Skeletal muscle tissue (tissue), 5 donors: ENCODE measurements around the gene RNF44. TPM values are rescaled to one million over a fixed set of nuclear protein-coding genes. Genes with fewer than 3 reads are reported as not detected.
"Not testable (repeated sequence)": the region's sequence is repeated elsewhere in the genome, so short reads cannot be mapped to it uniquely, and the experiment has no call there.

Experiments used
- H3K27ac ChIP-seq: one replicate; pipeline ENCODE4 v1.7.0; 2013; ENCODE audit warnings: mild to moderate bottlenecking, low read depth, low read length, inconsistent platforms
- H3K27me3 ChIP-seq, 3 donors: one replicate each; pipeline ENCODE4 v1.7.0; 2013; ENCODE audit warnings: low read length in 3 of 3; ENCODE audit not compliant: control insufficient read depth in 3 of 3, insufficient read depth in 3 of 3
- H3K36me3 ChIP-seq, 3 donors: one replicate each; pipeline ENCODE4 v1.7.0; 2013; ENCODE audit warnings: low read length in 3 of 3; ENCODE audit not compliant: control insufficient read depth in 3 of 3, insufficient read depth in 3 of 3
- H3K4me1 ChIP-seq, 3 donors: one replicate each; pipeline ENCODE4 v1.7.0; 2013; ENCODE audit warnings: low read length in 3 of 3, mild to moderate bottlenecking in 3 of 3; ENCODE audit not compliant: control insufficient read depth in 3 of 3, insufficient read depth in 3 of 3
- H3K4me3 ChIP-seq, 3 donors: one replicate each; pipeline ENCODE4 v1.7.0; 2013; ENCODE audit warnings: low read length in 3 of 3
- H3K9ac ChIP-seq, 3 donors: one replicate each; pipeline ENCODE4 v1.7.0; 2013; ENCODE audit warnings: low read length in 3 of 3, mild to moderate bottlenecking in 3 of 3, moderate library complexity in 2 of 3, low read depth in 1 of 3
- H3K9me3 ChIP-seq, 3 donors: one replicate each; pipeline ENCODE4 v1.7.0; 2013; ENCODE audit warnings: low read length in 3 of 3; ENCODE audit not compliant: control insufficient read depth in 3 of 3
- small RNA-seq: library from RNA; depleted of rRNA; stranded (forward); fragments of <200 nt; gene quantifications from one replicate; pipeline ENCODE3, GENCODE V24; 2014
- total RNA-seq: library from RNA; depleted of rRNA; stranded (reverse); fragments of >200 nt; gene quantifications from one replicate; pipeline ENCODE4 v1.2.3, GENCODE V29; 2014
- donor health status: Osteomylitis.

Gene RNF44
- total RNA-seq, 1 donor from 2014 or later = 2.1 TPM

- no peaks in the 10 kb centered on the region for H3K27me3 ChIP-seq
- H3K27ac ChIP-seq = no peak overlapping the region
- H3K9ac ChIP-seq = no peak overlapping the region
- no peaks in the 10 kb centered on the region for H3K9me3 ChIP-seq
- peaks cover 34 to 61% (median 59%) of the 10 kb centered on the region in 3 donors for H3K36me3 ChIP-seq
- H3K4me3 ChIP-seq = no peak overlapping the region
- no peaks in the 10 kb centered on the region for H3K4me1 ChIP-seq
These were observed 48.1 kb downstream of the RNF44 start for GRCh38 chr5:176489077-176489476.

GRCh38 chr5:176487160-176487559 is 50.0 kb downstream of the RNF44 start:
- not testable (repeated sequence) for H3K9me3 ChIP-seq, H3K9ac ChIP-seq, H3K27ac ChIP-seq, H3K27me3 ChIP-seq, H3K4me1 ChIP-seq, H3K4me3 ChIP-seq
- peaks cover 15 to 43% (median 43%) of the 10 kb centered on the region in 3 donors for H3K36me3 ChIP-seq

DNA sequence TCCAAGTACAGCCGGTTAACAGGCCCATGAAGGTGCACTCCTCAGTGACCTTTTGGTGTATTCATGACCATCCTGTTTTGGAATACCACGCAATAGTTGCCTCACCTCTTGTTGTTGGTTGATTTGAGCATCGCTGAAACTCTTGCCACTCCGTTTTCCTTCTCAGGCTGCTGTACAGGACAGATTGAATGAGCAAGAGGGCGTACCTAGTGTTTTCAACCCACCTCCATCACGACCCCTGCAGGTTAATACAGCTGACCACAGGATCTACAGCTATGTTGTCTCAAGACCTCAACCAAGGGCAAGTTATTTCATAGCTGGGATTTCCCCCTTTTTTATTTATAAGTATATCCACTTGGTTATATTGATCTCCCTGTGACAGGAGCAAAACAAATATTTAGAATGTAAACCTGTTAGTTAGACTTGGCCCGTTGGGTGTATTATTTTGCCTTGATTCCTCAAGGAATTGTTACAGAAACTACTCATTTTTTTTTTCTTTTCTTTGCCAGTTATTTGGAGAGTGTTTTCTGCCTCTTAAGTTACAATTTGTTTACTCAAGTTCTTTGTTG is 50.9 kb downstream of the RNF44 start:
- Histone ChIP-seq H3K9me3 (no peaks in the 10 kb centered on the region), H3K4me3 (no peak overlapping the region), H3K27ac (no peak overlapping the region), H3K27me3 (no peaks in the 10 kb centered on the region), H3K36me3 (peaks cover 13 to 42% (median 41%) of the 10 kb centered on the region in 3 donors), H3K9ac (no peak overlapping the region), H3K4me1 (no peaks in the 10 kb centered on the region)

DNA sequence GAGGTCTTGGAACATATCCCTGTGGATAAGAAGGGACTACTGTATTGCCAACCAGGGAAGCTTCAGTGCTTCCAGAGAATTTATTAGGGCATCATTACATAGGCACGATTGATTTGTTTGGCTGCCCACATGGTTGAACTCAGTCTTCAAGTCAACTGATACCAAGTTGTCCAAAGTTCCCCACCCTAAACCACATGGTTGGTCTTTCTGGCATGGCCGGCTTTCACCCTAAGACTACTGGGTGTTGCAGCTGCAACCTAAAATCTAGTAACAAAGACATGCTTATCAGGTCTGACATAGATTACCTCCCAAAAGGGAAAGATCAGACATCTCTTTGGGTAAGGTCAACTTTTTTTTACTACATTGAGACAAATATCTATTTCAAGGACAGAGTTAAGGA is 52.0 kb downstream of the RNF44 start:
- H3K9me3 ChIP-seq = no peaks in the 10 kb centered on the region
- no peak overlapping the region for H3K9ac ChIP-seq
- H3K27ac ChIP-seq = no peak overlapping the region
- no peak overlapping the region for H3K4me3 ChIP-seq
- H3K4me1 ChIP-seq = no peaks in the 10 kb centered on the region
- H3K36me3 ChIP-seq = peaks cover 15 to 41% (median 32%) of the 10 kb centered on the region in 3 donors
- H3K27me3 ChIP-seq = no peaks in the 10 kb centered on the region

DNA sequence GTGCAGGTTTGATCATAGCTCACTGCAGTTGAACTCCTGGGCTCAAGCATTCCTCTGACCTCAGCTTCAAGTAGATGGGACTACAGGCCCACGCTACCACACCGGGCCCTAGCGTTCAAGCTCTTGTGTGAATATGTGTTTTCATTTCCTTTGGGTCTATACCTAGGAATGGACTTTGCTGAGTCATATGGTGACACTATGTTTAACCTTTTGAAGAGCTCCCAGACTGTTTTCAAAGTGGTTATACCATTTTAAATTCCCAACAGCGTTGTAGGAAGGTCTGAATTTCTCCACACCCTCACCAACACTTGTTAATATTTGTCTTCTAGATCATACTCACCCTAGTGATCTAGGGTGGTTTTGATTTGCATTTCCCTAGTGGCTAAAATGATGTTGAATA is 55.5 kb downstream of the RNF44 start:
- H3K27ac ChIP-seq = no peak overlapping the region

More for the DNA sequence above, 55.5 kb downstream of the RNF44 start:
- no peak overlapping the region for H3K4me3 ChIP-seq
- no peak overlapping the region for H3K9ac ChIP-seq
- no peaks in the 10 kb centered on the region for H3K27me3 ChIP-seq
- H3K36me3 ChIP-seq = peaks cover 10 to 24% (median 21%) of the 10 kb centered on the region in 3 donors
- H3K9me3 ChIP-seq = no peaks in the 10 kb centered on the region
- H3K4me1 ChIP-seq = no peaks in the 10 kb centered on the region

Small RNA genes lying within 50 kb of the gene (small RNA-seq; reads per million reads assigned to genes)
- not detected for gene RF00019
- not detected for gene RN7SL684P

Other genes starting within 250 kb of the RNF44 start
- gene KIAA1191, start 175.6 kb downstream of the RNF44 start, total RNA-seq = 28.7 TPM
- 9.4 TPM for gene ARL10, start 171.9 kb downstream of the RNF44 start, total RNA-seq
- 9.9 TPM for gene NOP16, start 148.8 kb downstream of the RNF44 start, total RNA-seq
- 108 TPM for gene HIGD2A, start 148.7 kb downstream of the RNF44 start, total RNA-seq
- gene CLTB, start 120.9 kb downstream of the RNF44 start, total RNA-seq = 44.4 TPM
- 24.0 TPM for gene FAF2, start 89.0 kb downstream of the RNF44 start, total RNA-seq
- gene CDHR2, start 11.9 kb upstream of the RNF44 start, total RNA-seq = not detected
- gene GPRIN1, start 72.8 kb upstream of the RNF44 start, total RNA-seq = 0.52 TPM
- not detected for gene SNCB, start 93.1 kb upstream of the RNF44 start, total RNA-seq
- gene EIF4E1B, start 93.3 kb upstream of the RNF44 start, total RNA-seq = not detected
- 14.6 TPM for gene TSPAN17, start 110.1 kb upstream of the RNF44 start, total RNA-seq